ENCODE results near the gene B4GALT3.

- no peak for TF ChIP-seq DPF2 (IDR thresholded peaks at IDR 0.05)
- no peak for TF ChIP-seq ESRRA (IDR thresholded peaks at IDR 0.05; ENCODE audit: borderline replicate concordance, low read depth)
- TF ChIP-seq ZBTB34 (CRISPR knock-in tag; IDR thresholded peaks at IDR 0.05): no peak
- no peak for TF ChIP-seq DNMT1 (IDR thresholded peaks at IDR 0.05)
- no peak for TF ChIP-seq CEBPB (tag; IDR thresholded peaks at IDR 0.05)
- TF ChIP-seq NR3C1 (CRISPR knock-in tag; IDR thresholded peaks at IDR 0.05): no peak
- TF ChIP-seq, protein P1, sequence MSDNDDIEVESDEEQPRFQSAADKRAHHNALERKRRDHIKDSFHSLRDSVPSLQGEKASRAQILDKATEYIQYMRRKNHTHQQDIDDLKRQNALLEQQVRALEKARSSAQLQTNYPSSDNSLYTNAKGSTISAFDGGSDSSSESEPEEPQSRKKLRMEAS (CRISPR knock-in tag; IDR thresholded peaks at IDR 0.05): no peak
- TF ChIP-seq, protein P2, sequence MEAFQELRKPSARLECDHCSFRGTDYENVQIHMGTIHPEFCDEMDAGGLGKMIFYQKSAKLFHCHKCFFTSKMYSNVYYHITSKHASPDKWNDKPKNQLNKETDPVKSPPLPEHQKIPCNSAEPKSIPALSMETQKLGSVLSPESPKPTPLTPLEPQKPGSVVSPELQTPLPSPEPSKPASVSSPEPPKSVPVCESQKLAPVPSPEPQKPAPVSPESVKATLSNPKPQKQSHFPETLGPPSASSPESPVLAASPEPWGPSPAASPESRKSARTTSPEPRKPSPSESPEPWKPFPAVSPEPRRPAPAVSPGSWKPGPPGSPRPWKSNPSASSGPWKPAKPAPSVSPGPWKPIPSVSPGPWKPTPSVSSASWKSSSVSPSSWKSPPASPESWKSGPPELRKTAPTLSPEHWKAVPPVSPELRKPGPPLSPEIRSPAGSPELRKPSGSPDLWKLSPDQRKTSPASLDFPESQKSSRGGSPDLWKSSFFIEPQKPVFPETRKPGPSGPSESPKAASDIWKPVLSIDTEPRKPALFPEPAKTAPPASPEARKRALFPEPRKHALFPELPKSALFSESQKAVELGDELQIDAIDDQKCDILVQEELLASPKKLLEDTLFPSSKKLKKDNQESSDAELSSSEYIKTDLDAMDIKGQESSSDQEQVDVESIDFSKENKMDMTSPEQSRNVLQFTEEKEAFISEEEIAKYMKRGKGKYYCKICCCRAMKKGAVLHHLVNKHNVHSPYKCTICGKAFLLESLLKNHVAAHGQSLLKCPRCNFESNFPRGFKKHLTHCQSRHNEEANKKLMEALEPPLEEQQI (IDR thresholded peaks at IDR 0.05): no peak
- TF ChIP-seq MYBL2 (IDR thresholded peaks at IDR 0.05; ENCODE audit: low read depth): no peak
- no peak for TF ChIP-seq MYBL2 (CRISPR knock-in tag; IDR thresholded peaks at IDR 0.05; ENCODE audit: borderline replicate concordance)
- no peak for TF ChIP-seq ZBTB33 (CRISPR knock-in tag; IDR thresholded peaks at IDR 0.05)
- TF ChIP-seq, protein P3, sequence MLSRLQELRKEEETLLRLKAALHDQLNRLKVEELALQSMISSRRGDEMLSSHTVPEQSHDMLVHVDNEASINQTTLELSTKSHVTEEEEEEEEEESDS (CRISPR knock-in tag; IDR thresholded peaks at IDR 0.05): no peak
- TF ChIP-seq, protein P4, sequence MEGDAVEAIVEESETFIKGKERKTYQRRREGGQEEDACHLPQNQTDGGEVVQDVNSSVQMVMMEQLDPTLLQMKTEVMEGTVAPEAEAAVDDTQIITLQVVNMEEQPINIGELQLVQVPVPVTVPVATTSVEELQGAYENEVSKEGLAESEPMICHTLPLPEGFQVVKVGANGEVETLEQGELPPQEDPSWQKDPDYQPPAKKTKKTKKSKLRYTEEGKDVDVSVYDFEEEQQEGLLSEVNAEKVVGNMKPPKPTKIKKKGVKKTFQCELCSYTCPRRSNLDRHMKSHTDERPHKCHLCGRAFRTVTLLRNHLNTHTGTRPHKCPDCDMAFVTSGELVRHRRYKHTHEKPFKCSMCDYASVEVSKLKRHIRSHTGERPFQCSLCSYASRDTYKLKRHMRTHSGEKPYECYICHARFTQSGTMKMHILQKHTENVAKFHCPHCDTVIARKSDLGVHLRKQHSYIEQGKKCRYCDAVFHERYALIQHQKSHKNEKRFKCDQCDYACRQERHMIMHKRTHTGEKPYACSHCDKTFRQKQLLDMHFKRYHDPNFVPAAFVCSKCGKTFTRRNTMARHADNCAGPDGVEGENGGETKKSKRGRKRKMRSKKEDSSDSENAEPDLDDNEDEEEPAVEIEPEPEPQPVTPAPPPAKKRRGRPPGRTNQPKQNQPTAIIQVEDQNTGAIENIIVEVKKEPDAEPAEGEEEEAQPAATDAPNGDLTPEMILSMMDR (IDR thresholded peaks at IDR 0.05 in 2 of 3, conservative IDR thresholded peaks at IDR 0.05 in 1 of 3; ENCODE audit: insufficient read depth in 2 of 3, low read depth in 1 of 3, low read length in 3 of 3): no peak
- TF ChIP-seq ZNF224 (CRISPR knock-in tag; IDR thresholded peaks at IDR 0.05): no peak
Observed at GRCh38 chr1:161216945-161217712, 39.8 kb upstream of the B4GALT3 start.

Data from K562 (cell line).